HepG2 (cell line): ENCODE data around the gene MYO19. TPM values are rescaled to one million over a fixed set of nuclear protein-coding genes. Genes with fewer than 3 reads are reported as not detected.

Experiments used
- CENPX ChIP-seq: sonication (generic); formaldehyde crosslinking; IDR thresholded peaks from 2 replicates; pipeline ENCODE4 v1.9.0; 2021; ENCODE audit warnings: mild to moderate bottlenecking, missing genetic modification reagents, moderate library complexity
- FIP1L1 ChIP-seq: fragments of 200-400 bp; formaldehyde crosslinking; IDR thresholded peaks from 2 replicates; pipeline ENCODE4 v1.6.1; 2018; ENCODE audit warnings: low read depth, mild to moderate bottlenecking, low read length, moderate library complexity, borderline replicate concordance; ENCODE audit not compliant: insufficient read depth
- FOXK2 ChIP-seq: fragments of 450-650 bp; IDR thresholded peaks from 2 replicates; pipeline ENCODE4 v1.6.1; 2016
- HDAC6 ChIP-seq: fragments of 200-600 bp; sonication (generic); IDR thresholded peaks from 2 replicates; pipeline ENCODE4 v1.7.0; 2017; ENCODE audit warnings: mild to moderate bottlenecking, antibody characterized with exemption, low read length, low read depth
- NKX3-1 ChIP-seq: sonication (generic); formaldehyde crosslinking; IDR thresholded peaks from 2 replicates; pipeline ENCODE4 v1.5.0; 2020; ENCODE audit warnings: missing genetic modification reagents
- NR2F2 ChIP-seq: IDR thresholded peaks from 2 replicates; pipeline ENCODE4 v1.6.1; 2012; ENCODE audit warnings: low read depth, inconsistent platforms, borderline replicate concordance
- PRMT3 ChIP-seq: sonication (generic); formaldehyde crosslinking; IDR thresholded peaks from 2 replicates; pipeline ENCODE4 v1.8.1; 2022; ENCODE audit warnings: low read depth, mild to moderate bottlenecking, moderate library complexity, missing genetic modification reagents, borderline replicate concordance
- SMC3 ChIP-seq: IDR thresholded peaks from 2 replicates; pipeline ENCODE4 v1.6.1; 2011; ENCODE audit warnings: low read length, improper control_type of control experiment
- THYN1 ChIP-seq: sonication (generic); formaldehyde crosslinking; IDR thresholded peaks from 2 replicates; pipeline ENCODE4 v1.8.1; 2023; ENCODE audit warnings: low read depth, mild to moderate bottlenecking, moderate library complexity, missing genetic modification reagents, borderline replicate concordance
- U2AF1 ChIP-seq: fragments of 200-400 bp; formaldehyde crosslinking; optimal IDR thresholded peaks from 2 replicates; pipeline ENCODE3; 2017; ENCODE audit warnings: mild to moderate bottlenecking, low read depth, low read length
- ZBTB7B ChIP-seq: sonication (generic); formaldehyde crosslinking; IDR thresholded peaks from 2 replicates; pipeline ENCODE4 v1.4.0; 2020; ENCODE audit warnings: missing genetic modification reagents
- ZNF101 ChIP-seq: sonication (generic); formaldehyde crosslinking; IDR thresholded peaks from 2 replicates; pipeline ENCODE4 v1.4.0; 2020; ENCODE audit warnings: mild to moderate bottlenecking, low read depth, missing genetic modification reagents, borderline replicate concordance
- ZNF138 ChIP-seq: sonication (generic); formaldehyde crosslinking; IDR thresholded peaks from 2 replicates; pipeline ENCODE4 v1.5.0; 2020; ENCODE audit warnings: mild to moderate bottlenecking, low read depth, missing genetic modification reagents
- ZNF350 ChIP-seq: sonication (generic); formaldehyde crosslinking; IDR thresholded peaks from 2 replicates; pipeline ENCODE4 v1.4.0; 2020; ENCODE audit warnings: mild to moderate bottlenecking, low read depth, missing genetic modification reagents, borderline replicate concordance
- ZNF468 ChIP-seq: sonication (generic); formaldehyde crosslinking; IDR thresholded peaks from 2 replicates; pipeline ENCODE4 v1.8.0; 2022; ENCODE audit warnings: mild to moderate bottlenecking, moderate library complexity, missing genetic modification reagents
- ZNF501 ChIP-seq: sonication (generic); formaldehyde crosslinking; IDR thresholded peaks from 2 replicates; pipeline ENCODE4 v1.5.1; 2020; ENCODE audit warnings: mild to moderate bottlenecking, moderate library complexity, missing genetic modification reagents
- ZNF564 ChIP-seq: sonication (generic); formaldehyde crosslinking; IDR thresholded peaks from 2 replicates; pipeline ENCODE4 v1.8.1; 2023; ENCODE audit warnings: mild to moderate bottlenecking, missing genetic modification reagents
- ZNF660 ChIP-seq: sonication (generic); formaldehyde crosslinking; IDR thresholded peaks from 2 replicates; pipeline ENCODE4 v1.5.1; 2020; ENCODE audit warnings: mild to moderate bottlenecking, low read depth, missing genetic modification reagents, borderline replicate concordance
- ZNF75D ChIP-seq: sonication (generic); formaldehyde crosslinking; IDR thresholded peaks from 2 replicates; pipeline ENCODE4 v1.8.1; 2023; ENCODE audit warnings: missing genetic modification reagents, mild to moderate bottlenecking, borderline replicate concordance
- ZNF781 ChIP-seq: sonication (generic); formaldehyde crosslinking; IDR thresholded peaks from 2 replicates; pipeline ENCODE4 v1.5.1; 2020; ENCODE audit warnings: borderline replicate concordance, mild to moderate bottlenecking, missing genetic modification reagents; ENCODE audit errors: not compliant biosample characterization
- polyA plus RNA-seq, 8 experiments: library from polyadenylated mRNA; depleted of rRNA in 3 of 8; stranded (reverse) in 7 of 8; unstranded in 1 of 8; fragments of >200 nt; fragmentation: Illumina TruSeq in 4 of 8; extraction: Trizol in 4 of 8; gene quantifications; 2 replicates each; pipeline versions ENCODE4 v1.2.1 to v1.2.3, GENCODE V29; 2011 to 2016; ENCODE audit warnings: low read depth in 4 of 8, missing spikeins in 1 of 8, mixed read lengths in 1 of 8; ENCODE audit not compliant: insufficient read depth in 1 of 8
- total RNA-seq, 5 experiments: library from RNA; depleted of rRNA; stranded (reverse); fragments of >200 nt; fragmentation: Illumina TruSeq; extraction: Trizol; gene quantifications; 2 replicates each; pipeline ENCODE4 v1.2.3, GENCODE V29; 2016; ENCODE audit warnings: low read depth in 1 of 5
- TF ChIP-seq, protein P1 (sequence below): sonication (generic); formaldehyde crosslinking; IDR thresholded peaks from 2 replicates; pipeline ENCODE4 v1.4.0; 2020; ENCODE audit warnings: missing genetic modification reagents, mild to moderate bottlenecking, borderline replicate concordance
- TF ChIP-seq, protein P2 (sequence below): sonication (generic); formaldehyde crosslinking; conservative IDR thresholded peaks from 2 replicates; pipeline ENCODE4 v1.4.0; 2020; ENCODE audit warnings: missing genetic modification reagents
- TF ChIP-seq, protein P3 (sequence below): sonication (generic); formaldehyde crosslinking; conservative IDR thresholded peaks from 2 replicates; pipeline ENCODE4 v1.8.0; 2022; ENCODE audit warnings: low read depth, missing genetic modification reagents

MYO19 gene
- total and polyA plus RNA-seq, 2 of the 13 experiments (the other 11 are each of a cell fraction or from before 2014, with no cell fraction given), result 75.7 to 82.3 TPM

- TF ChIP-seq, protein P1, sequence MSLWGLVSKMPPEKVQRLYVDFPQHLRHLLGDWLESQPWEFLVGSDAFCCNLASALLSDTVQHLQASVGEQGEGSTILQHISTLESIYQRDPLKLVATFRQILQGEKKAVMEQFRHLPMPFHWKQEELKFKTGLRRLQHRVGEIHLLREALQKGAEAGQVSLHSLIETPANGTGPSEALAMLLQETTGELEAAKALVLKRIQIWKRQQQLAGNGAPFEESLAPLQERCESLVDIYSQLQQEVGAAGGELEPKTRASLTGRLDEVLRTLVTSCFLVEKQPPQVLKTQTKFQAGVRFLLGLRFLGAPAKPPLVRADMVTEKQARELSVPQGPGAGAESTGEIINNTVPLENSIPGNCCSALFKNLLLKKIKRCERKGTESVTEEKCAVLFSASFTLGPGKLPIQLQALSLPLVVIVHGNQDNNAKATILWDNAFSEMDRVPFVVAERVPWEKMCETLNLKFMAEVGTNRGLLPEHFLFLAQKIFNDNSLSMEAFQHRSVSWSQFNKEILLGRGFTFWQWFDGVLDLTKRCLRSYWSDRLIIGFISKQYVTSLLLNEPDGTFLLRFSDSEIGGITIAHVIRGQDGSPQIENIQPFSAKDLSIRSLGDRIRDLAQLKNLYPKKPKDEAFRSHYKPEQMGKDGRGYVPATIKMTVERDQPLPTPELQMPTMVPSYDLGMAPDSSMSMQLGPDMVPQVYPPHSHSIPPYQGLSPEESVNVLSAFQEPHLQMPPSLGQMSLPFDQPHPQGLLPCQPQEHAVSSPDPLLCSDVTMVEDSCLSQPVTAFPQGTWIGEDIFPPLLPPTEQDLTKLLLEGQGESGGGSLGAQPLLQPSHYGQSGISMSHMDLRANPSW (CRISPR knock-in tag), result no peak
- TF ChIP-seq ZNF660 (no peak), ZNF468 (CRISPR knock-in tag) (no peak), ZNF501 (CRISPR knock-in tag) (peak; percentile 75), ZNF75D (CRISPR knock-in tag) (peak; percentile 94; the same call in 1 of the 2 replicates), NR2F2 (no peak), U2AF1 (no peak), ZBTB7B (CRISPR knock-in tag) (peak; percentile 78), ZNF138 (CRISPR knock-in tag) (peak; percentile 82; the same call in 1 of the 2 replicates), NKX3-1 (CRISPR knock-in tag) (peak; percentile 85; the same call in 1 of the 2 replicates), SMC3 (no peak; the same call in 1 of the 2 replicates), PRMT3 (CRISPR knock-in tag) (peak; percentile 93; the same call in 1 of the 2 replicates), CENPX (CRISPR knock-in tag) (no peak), FIP1L1 (no peak), HDAC6 (no peak), ZNF101 (CRISPR knock-in tag) (no peak; the same call in 1 of the 2 replicates), FOXK2 (no peak), ZNF781 (CRISPR knock-in tag) (no peak), ZNF350 (CRISPR knock-in tag) (no peak), THYN1 (CRISPR knock-in tag) (no peak), ZNF564 (CRISPR knock-in tag) (peak; percentile 82)
- TF ChIP-seq, protein P2, sequence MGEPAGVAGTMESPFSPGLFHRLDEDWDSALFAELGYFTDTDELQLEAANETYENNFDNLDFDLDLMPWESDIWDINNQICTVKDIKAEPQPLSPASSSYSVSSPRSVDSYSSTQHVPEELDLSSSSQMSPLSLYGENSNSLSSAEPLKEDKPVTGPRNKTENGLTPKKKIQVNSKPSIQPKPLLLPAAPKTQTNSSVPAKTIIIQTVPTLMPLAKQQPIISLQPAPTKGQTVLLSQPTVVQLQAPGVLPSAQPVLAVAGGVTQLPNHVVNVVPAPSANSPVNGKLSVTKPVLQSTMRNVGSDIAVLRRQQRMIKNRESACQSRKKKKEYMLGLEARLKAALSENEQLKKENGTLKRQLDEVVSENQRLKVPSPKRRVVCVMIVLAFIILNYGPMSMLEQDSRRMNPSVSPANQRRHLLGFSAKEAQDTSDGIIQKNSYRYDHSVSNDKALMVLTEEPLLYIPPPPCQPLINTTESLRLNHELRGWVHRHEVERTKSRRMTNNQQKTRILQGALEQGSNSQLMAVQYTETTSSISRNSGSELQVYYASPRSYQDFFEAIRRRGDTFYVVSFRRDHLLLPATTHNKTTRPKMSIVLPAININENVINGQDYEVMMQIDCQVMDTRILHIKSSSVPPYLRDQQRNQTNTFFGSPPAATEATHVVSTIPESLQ, result no peak
- TF ChIP-seq, protein P3, sequence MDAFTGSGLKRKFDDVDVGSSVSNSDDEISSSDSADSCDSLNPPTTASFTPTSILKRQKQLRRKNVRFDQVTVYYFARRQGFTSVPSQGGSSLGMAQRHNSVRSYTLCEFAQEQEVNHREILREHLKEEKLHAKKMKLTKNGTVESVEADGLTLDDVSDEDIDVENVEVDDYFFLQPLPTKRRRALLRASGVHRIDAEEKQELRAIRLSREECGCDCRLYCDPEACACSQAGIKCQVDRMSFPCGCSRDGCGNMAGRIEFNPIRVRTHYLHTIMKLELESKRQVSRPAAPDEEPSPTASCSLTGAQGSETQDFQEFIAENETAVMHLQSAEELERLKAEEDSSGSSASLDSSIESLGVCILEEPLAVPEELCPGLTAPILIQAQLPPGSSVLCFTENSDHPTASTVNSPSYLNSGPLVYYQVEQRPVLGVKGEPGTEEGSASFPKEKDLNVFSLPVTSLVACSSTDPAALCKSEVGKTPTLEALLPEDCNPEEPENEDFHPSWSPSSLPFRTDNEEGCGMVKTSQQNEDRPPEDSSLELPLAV (CRISPR knock-in tag), result no peak; the same call in 1 of the 2 replicates
Observed at GRCh38 chr17:36482611-36483504, 51.8 kb downstream of the MYO19 start (continued).
